HG03064 (cell line): ENCODE measurements around the gene KCNJ15.

Source experiments
- ATAC-seq: cut with Tn5 transposase; IDR thresholded peaks from one replicate; pipeline ENCODE4 v1.9.1; 2021; ENCODE audit warnings: low read depth; ENCODE audit not compliant: unreplicated experiment

KCNJ15 gene

GRCh38 chr21:38351961-38352521 lies 95.2 kb downstream of the KCNJ15 start:
- ATAC-seq, result no peak

GRCh38 chr21:38352536-38353219 lies 95.9 kb downstream of the KCNJ15 start:
- no peak for ATAC-seq

GRCh38 chr21:38354231-38354630 lies 97.4 kb downstream of the KCNJ15 start:
- ATAC-seq, result no peak

GRCh38 chr21:38354746-38355145 lies 98.0 kb downstream of the KCNJ15 start:
- ATAC-seq, result no peak

- ATAC-seq, result no peak
Measured at GRCh38 chr21:38355353-38355752, 98.6 kb downstream of the KCNJ15 start.

GRCh38 chr21:38355992-38356781 lies 99.4 kb downstream of the KCNJ15 start:
- ATAC-seq, result no peak
